NCI-H69 (cell line): Measurements from ENCODE around the gene WNT7B.
A peak's percentile ranks its signal among the peaks of the same experiment; 100 is the strongest.

Experiments used
- DNase-seq: peaks from one replicate; lab custom pipeline; 2025; lab: John Stamatoyannopoulos, UW

WNT7B gene

GRCh38 chr22:45927059-45927458 lies 49.9 kb downstream of the WNT7B start:
- no peak for DNase-seq

- DNase-seq, result no peak
Measured at GRCh38 chr22:45926433-45926832, 50.5 kb downstream of the WNT7B start.

GRCh38 chr22:45925811-45926351 lies 51.1 kb downstream of the WNT7B start:
- DNase-seq, result no peak

GRCh38 chr22:45923835-45924234 lies 53.1 kb downstream of the WNT7B start:
- no peak for DNase-seq

GRCh38 chr22:45923212-45923611 lies 53.8 kb downstream of the WNT7B start:
- DNase-seq, result no peak

GRCh38 chr22:45922661-45923060 lies 54.3 kb downstream of the WNT7B start:
- no peak for DNase-seq

GRCh38 chr22:45922256-45922655 lies 54.7 kb downstream of the WNT7B start:
- DNase-seq, result no peak

GRCh38 chr22:45919504-45920286 lies 57.3 kb downstream of the WNT7B start:
- no peak for DNase-seq

- DNase-seq, result no peak
Measured at GRCh38 chr22:45918459-45919370, 58.2 kb downstream of the WNT7B start.

- DNase-seq, result no peak
Measured at GRCh38 chr22:45917700-45918458, 59.1 kb downstream of the WNT7B start.

GRCh38 chr22:45917146-45917545 lies 59.8 kb downstream of the WNT7B start:
- peak; percentile 86 for DNase-seq

GRCh38 chr22:45916515-45916914 lies 60.4 kb downstream of the WNT7B start:
- DNase-seq, result peak; percentile 28

- no peak for DNase-seq
Measured at GRCh38 chr22:45915841-45916240, 61.1 kb downstream of the WNT7B start.

GRCh38 chr22:45915151-45915550 lies 61.8 kb downstream of the WNT7B start:
- DNase-seq, result no peak

- DNase-seq, result no peak
Measured at GRCh38 chr22:45914309-45914708, 62.7 kb downstream of the WNT7B start.

- DNase-seq, result peak; percentile 35
Measured at GRCh38 chr22:45912910-45913309, 64.1 kb downstream of the WNT7B start.

- DNase-seq, result peak; percentile 95
Measured at GRCh38 chr22:45911601-45912271, 65.2 kb downstream of the WNT7B start.

GRCh38 chr22:45910928-45911467 lies 66.0 kb downstream of the WNT7B start:
- no peak for DNase-seq

- DNase-seq, result peak; percentile 88
Measured at GRCh38 chr22:45908961-45909360, 68.0 kb downstream of the WNT7B start.

GRCh38 chr22:45907996-45908395 lies 69.0 kb downstream of the WNT7B start:
- DNase-seq, result no peak

- DNase-seq, result no peak
Measured at GRCh38 chr22:45907378-45907777, 69.6 kb downstream of the WNT7B start.
